OCI-LY7 (cell line): ENCODE measurements around the gene MAGI1. TPM values are rescaled to one million over a fixed set of nuclear protein-coding genes. Genes with fewer than 3 reads are reported as not detected.

ENCODE experiments used
- BruUV-seq: library from RNA; stranded (reverse); fragments of 400-500 nt; replicated peaks from 2 replicates; lab custom pipeline; 2021; lab: Mats Ljungman, UMichigan
- CTCF ChIA-PET: fragments of 300-600 bp; sonication (Branson Sonifier 250); formaldehyde crosslinking; loops from one replicate; lab custom pipeline; 2022; ENCODE audit warnings: antibody characterized with exemption; ENCODE audit not compliant: unreplicated experiment; lab: Charles Lee
- POLR2A ChIA-PET: fragments of 300-600 bp; sonication (Branson Sonifier 250); formaldehyde crosslinking; loops from one replicate; lab custom pipeline; 2022; ENCODE audit warnings: antibody characterized with exemption; lab: Charles Lee
- DNase-seq: peaks from one replicate; pipeline ENCODE4 v3.0.0-alpha.2; 2015; ENCODE audit warnings: low spot score
- H2AFZ ChIP-seq: fragments of 200-600 bp; sonication (generic), shearing (Covaris generic); 2 replicates; pipeline ENCODE4 v1.6.1; 2014; ENCODE audit warnings: mild to moderate bottlenecking, antibody characterized with exemption, low read length, moderate library complexity
- H3K27ac ChIP-seq: fragments of 200-600 bp; sonication (generic); 2 replicates; pipeline ENCODE4 v1.5.1; 2014; ENCODE audit warnings: mixed run types, low read depth, mild to moderate bottlenecking, moderate library complexity, low read length, inconsistent platforms; ENCODE audit not compliant: poor library complexity, severe bottlenecking
- H3K36me3 ChIP-seq: fragments of 200-600 bp; sonication (generic); 2 replicates; pipeline ENCODE4 v1.6.1; 2014; ENCODE audit warnings: mild to moderate bottlenecking, antibody characterized with exemption, low read length, moderate library complexity, mixed read lengths; ENCODE audit not compliant: insufficient read depth
- H3K4me1 ChIP-seq: fragments of 200-600 bp; sonication (generic); 2 replicates; pipeline ENCODE4 v1.5.1; 2014; ENCODE audit warnings: mild to moderate bottlenecking, low read length; ENCODE audit not compliant: insufficient read depth, poor library complexity, severe bottlenecking
- H3K4me2 ChIP-seq: fragments of 200-600 bp; sonication (generic); 2 replicates; pipeline ENCODE4 v1.6.1; 2014; ENCODE audit warnings: mild to moderate bottlenecking, low read length
- H3K4me3 ChIP-seq: fragments of 200-600 bp; sonication (generic); 2 replicates; pipeline ENCODE4 v1.5.1; 2014; ENCODE audit warnings: mild to moderate bottlenecking, low read depth, low read length; ENCODE audit not compliant: poor library complexity, severe bottlenecking
- H3K79me2 ChIP-seq: fragments of 200-600 bp; sonication (generic); 2 replicates; pipeline ENCODE4 v1.6.1; 2016; ENCODE audit warnings: low read depth, mild to moderate bottlenecking, low read length, moderate library complexity, mixed read lengths; ENCODE audit not compliant: insufficient read depth
- H3K9me2 ChIP-seq: fragments of 200-600 bp; sonication (generic); 2 replicates; pipeline ENCODE4 v1.6.1; 2016; ENCODE audit warnings: mild to moderate bottlenecking, low read length, mixed read lengths; ENCODE audit not compliant: insufficient read depth
- H3K9me3 ChIP-seq: fragments of 200-600 bp; sonication (generic); 2 replicates; pipeline ENCODE4 v1.6.1; 2014; ENCODE audit warnings: mild to moderate bottlenecking, mixed run types, low read length, mixed read lengths
- H4K20me1 ChIP-seq: fragments of 200-600 bp; sonication (generic); 2 replicates; pipeline ENCODE4 v1.6.1; 2014; ENCODE audit warnings: mild to moderate bottlenecking, antibody characterized with exemption, low read length, moderate library complexity, mixed read lengths; ENCODE audit not compliant: insufficient read depth
- EZH2phosphoT487 ChIP-seq: fragments of 200-600 bp; sonication (generic); IDR thresholded peaks from 2 replicates; pipeline ENCODE4 v1.6.1; 2018; ENCODE audit warnings: low read depth, borderline replicate concordance, mild to moderate bottlenecking, mixed run types, antibody characterized with exemption, low read length, moderate library complexity, mixed read lengths
- intact Hi-C: fragments of 100-400 bp; cut with micrococcal nuclease; formaldehyde crosslinking; loops from one replicate; pipeline ENCODE4 v1.10.0; 2022; ENCODE audit not compliant: unreplicated experiment
- total RNA-seq, 2 experiments: library from RNA; depleted of rRNA in 1 of 2; stranded (reverse); fragments of >200 nt in 1 of 2; shearing (Covaris generic) in 1 of 2; gene quantifications; 2 replicates each; pipeline ENCODE4 v1.2.3, GENCODE V29; 2014 to 2022
- TF ChIP-seq, protein P1 (sequence below): fragments of 200-600 bp; sonication (generic); conservative IDR thresholded peaks from 2 replicates; pipeline ENCODE4 v1.5.1; 2014; ENCODE audit warnings: mild to moderate bottlenecking, antibody characterized with exemption, low read length, moderate library complexity, mixed read lengths

MAGI1 gene
- total RNA-seq, 2 experiments from 2014 or later: 0.63 to 2.5 TPM

DNA sequence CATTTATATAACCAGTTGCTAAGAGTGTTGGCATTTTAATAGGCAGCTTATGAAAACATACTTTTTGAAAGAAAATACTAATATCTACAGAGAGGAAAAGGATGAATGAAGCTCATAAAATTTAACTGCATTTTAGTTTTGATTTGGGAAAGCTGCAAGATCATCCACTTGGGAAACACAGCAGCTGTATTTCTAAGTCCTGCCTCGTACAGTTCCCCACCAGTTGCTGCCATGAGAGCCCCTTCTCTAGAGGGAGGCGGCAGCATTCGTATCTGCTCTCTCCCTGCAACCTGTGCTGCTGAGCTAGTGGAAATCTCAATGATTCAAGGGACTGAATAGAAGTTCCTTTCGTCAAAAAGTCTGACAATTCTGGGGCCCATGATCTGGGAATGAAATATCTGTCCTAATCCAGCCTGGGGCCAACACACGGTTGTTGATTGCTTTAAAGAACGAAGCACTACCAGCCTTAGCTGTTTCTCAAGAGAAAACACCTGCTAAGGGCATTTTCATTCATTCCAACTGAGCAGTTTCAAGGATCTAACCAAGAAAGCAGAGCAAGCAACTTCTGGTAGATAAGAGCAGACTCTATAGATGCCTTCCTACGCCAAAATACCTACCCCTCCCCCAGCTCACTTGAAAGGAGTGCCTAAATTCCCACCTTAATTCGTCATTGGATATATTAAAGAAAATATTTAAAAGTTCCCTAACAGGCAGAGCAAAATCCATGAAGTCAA lies 223.7 kb downstream of the MAGI1 start:
- ChIA-PET POLR2A (interaction anchor here (0.7 kb wide), 1 partner anchor 280 kb away, joined by 3 read pairs; no protein-coding TSS in a partner anchor), CTCF (no interaction called here)
- no peak for DNase-seq
- no peak overlapping the region for H3K4me3 ChIP-seq
- no peak overlapping the region for H2AFZ ChIP-seq
- no peaks in the 10 kb centered on the region for H3K9me2 ChIP-seq
- no peaks in the 10 kb centered on the region for H3K9me3 ChIP-seq
- H3K4me2 ChIP-seq: no peak overlapping the region
- H3K36me3 ChIP-seq: no peaks in the 10 kb centered on the region
- H3K4me1 ChIP-seq: no peaks in the 10 kb centered on the region
- no peak overlapping the region for H3K27ac ChIP-seq
- no TSS peak for BruUV-seq
- H3K79me2 ChIP-seq: no peaks in the 10 kb centered on the region
- no peaks in the 10 kb centered on the region for H4K20me1 ChIP-seq
- TF ChIP-seq, protein P1, sequence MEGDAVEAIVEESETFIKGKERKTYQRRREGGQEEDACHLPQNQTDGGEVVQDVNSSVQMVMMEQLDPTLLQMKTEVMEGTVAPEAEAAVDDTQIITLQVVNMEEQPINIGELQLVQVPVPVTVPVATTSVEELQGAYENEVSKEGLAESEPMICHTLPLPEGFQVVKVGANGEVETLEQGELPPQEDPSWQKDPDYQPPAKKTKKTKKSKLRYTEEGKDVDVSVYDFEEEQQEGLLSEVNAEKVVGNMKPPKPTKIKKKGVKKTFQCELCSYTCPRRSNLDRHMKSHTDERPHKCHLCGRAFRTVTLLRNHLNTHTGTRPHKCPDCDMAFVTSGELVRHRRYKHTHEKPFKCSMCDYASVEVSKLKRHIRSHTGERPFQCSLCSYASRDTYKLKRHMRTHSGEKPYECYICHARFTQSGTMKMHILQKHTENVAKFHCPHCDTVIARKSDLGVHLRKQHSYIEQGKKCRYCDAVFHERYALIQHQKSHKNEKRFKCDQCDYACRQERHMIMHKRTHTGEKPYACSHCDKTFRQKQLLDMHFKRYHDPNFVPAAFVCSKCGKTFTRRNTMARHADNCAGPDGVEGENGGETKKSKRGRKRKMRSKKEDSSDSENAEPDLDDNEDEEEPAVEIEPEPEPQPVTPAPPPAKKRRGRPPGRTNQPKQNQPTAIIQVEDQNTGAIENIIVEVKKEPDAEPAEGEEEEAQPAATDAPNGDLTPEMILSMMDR: no peak
- intact Hi-C loops: no loop called here

DNA sequence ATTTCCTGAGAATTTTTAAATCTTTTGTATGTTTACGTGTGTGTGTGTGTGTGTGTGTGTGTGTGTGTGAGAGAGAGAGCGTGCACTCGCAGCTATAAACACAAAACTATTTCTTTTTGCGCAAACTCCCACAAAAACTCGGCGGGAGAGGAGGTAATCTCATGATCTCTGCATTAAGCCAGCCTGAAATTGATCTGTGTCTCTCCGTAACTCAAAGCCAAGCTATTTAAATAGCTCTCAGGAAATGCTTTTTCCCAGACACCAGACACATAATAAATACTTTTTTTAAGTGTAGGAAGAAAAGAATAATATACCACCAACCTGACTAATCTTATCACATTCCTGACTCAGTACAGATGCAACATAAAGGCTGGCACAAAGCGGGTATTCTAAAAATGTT lies 226.8 kb downstream of the MAGI1 start:
- CTCF ChIA-PET: no interaction called here

More for the DNA sequence above, 226.8 kb downstream of the MAGI1 start:
- no peak for DNase-seq
- no peaks in the 10 kb centered on the region for H3K9me2 ChIP-seq
- TF ChIP-seq, protein P1: no peak
- no peak for TF ChIP-seq EZH2phosphoT487
- no peaks in the 10 kb centered on the region for H3K79me2 ChIP-seq
- H3K4me3 ChIP-seq: no peak overlapping the region
- intact Hi-C loops: no loop called here
- H4K20me1 ChIP-seq: no peaks in the 10 kb centered on the region
- POLR2A ChIA-PET: interaction anchor here (0.6 kb wide), 1 partner anchor 51 kb away, joined by 3 read pairs; no protein-coding TSS in a partner anchor
- no TSS peak for BruUV-seq
- H3K4me1 ChIP-seq: no peaks in the 10 kb centered on the region
- H3K9me3 ChIP-seq: no peaks in the 10 kb centered on the region
- no peak overlapping the region for H3K4me2 ChIP-seq
- H2AFZ ChIP-seq: no peak overlapping the region
- no peak overlapping the region for H3K27ac ChIP-seq
- no peaks in the 10 kb centered on the region for H3K36me3 ChIP-seq
